Stimulated activated CD8-positive, alpha-beta memory T cell treated with anti-CD3 and anti-CD28 coated beads, Interleukin-7, amount 100 ng/mL, for 1 hour (primary cell): ENCODE measurements around the gene CDC45.
"Not testable (repeated sequence)": the region's sequence is repeated elsewhere in the genome, so short reads cannot be mapped to it uniquely, and the experiment has no call there.

Experiments used
- DNase-seq, 2 donors: peaks; one replicate each; pipeline ENCODE4 v3.0.0-alpha.2; 2020; ENCODE audit warnings: low read depth in 2 of 2

The CDC45 gene, protein sequence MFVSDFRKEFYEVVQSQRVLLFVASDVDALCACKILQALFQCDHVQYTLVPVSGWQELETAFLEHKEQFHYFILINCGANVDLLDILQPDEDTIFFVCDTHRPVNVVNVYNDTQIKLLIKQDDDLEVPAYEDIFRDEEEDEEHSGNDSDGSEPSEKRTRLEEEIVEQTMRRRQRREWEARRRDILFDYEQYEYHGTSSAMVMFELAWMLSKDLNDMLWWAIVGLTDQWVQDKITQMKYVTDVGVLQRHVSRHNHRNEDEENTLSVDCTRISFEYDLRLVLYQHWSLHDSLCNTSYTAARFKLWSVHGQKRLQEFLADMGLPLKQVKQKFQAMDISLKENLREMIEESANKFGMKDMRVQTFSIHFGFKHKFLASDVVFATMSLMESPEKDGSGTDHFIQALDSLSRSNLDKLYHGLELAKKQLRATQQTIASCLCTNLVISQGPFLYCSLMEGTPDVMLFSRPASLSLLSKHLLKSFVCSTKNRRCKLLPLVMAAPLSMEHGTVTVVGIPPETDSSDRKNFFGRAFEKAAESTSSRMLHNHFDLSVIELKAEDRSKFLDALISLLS

DNA sequence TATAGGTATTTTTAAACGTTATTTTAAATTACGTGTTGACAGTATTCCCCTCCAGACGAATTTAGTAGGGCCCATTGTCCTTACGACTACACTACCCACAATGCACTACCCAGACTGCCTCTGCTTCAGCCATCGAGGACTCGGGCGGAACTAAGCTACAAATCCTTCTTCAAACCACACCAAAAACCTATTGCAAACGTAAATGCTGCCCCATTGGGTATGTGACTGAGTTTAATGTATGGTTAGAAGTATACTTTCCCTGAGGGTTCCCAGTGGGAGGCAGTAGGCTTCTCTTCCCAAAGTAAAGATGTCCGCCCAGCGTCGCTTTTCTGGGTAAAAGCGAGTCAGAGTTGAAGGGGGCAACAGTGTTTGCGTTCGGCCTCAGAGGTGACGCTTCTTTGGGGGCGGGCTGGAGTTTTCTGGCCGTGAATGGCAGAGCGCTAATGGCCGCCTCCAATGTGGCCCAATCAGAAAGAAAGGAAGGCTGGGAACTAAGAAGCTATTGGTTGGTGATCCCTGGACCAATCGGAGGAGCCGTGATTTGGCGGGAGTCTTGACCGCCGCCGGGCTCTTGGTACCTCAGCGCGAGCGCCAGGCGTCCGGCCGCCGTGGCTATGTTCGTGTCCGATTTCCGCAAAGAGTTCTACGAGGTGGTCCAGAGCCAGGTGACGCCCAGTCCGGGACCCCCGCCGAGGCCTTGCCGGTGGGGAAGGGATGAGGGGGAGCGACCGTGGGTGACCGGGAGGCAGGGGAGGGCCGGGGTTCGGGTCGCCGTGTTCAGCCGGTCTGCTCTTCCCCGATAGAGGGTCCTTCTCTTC, at the start of gene CDC45:
TSS of gene CDC45 (plus strand) at position 566 of the 818 bp plus-strand sequence. CDS start at position 615, 49 bp downstream.
- peak; percentile 81 to 85 for DNase-seq

DNA sequence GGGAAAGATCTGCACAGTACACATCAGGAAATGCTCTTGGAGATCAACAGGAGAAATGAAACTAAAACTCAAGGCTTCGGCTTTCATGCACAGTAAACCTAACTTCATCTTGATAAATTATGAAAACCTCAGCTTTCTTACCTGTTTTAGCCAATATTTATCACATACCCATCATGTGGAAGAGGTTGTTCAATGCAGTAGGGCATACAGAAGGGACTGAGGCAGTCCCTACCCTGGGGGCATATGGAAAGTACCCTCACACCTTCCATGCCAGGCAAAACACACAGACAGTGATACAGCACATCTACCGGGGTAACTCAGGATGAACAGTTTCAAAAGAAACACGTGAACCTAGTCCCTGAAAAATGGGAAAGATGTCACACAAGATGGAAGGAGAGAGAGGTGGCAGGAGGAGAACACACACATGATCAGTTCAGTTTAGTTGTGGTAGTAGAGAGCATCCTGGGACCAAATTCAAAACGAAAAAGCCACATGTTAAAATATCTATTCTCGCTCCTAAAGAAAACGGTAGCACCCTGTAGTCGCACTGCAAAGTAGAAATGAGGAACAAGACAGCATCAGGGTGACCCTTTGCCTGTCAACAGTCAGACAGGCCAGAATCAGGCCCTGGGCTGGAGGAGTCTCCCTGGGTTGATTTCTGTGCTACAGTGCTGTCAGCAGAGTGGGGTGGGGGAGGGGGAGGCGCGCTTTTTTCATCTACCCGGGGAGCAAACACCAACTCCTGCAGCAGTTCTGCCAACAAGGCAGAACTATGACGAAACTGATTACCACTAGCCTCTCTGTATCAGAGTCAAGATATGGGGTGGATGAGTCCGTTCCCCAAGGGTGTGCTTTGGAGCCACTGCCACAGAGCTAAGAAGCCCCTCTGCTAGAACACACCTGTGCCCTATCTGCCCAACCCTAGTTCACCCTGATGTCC, 49.5 kb upstream of the CDC45 start:
- no peak for DNase-seq

DNA sequence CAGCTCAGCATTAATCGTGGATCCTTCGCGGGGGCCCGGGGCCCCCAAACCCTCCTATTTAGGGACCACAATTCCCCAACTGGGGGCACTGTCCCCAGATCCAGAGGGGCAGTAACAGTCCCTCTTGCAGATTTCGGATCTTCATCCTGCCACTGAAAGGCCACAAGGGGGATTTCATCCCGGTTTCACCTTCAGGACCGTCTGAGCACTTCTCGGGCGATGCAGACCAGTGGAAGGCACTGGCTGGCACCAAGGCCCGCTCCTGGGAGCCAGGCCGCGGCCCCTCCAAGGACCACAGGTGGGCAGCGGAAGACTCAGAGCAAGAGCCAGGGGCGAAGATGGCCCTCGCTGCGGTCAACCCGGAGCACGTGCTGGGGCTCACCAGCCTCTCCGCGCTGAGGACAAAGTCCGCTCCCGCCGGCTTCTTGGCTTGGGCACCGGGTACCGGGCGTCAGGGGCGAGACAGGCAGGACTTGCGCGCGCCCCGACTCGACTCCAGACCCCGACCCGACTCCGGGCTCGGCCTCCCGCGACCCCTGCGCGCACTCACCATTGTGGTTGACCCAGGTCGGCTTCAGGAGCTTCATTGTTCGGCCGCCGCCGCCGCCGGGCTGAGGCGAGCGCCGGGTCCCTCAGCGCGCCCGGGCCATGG, 48.7 kb upstream of the CDC45 start:
- DNase-seq: no peak

DNA sequence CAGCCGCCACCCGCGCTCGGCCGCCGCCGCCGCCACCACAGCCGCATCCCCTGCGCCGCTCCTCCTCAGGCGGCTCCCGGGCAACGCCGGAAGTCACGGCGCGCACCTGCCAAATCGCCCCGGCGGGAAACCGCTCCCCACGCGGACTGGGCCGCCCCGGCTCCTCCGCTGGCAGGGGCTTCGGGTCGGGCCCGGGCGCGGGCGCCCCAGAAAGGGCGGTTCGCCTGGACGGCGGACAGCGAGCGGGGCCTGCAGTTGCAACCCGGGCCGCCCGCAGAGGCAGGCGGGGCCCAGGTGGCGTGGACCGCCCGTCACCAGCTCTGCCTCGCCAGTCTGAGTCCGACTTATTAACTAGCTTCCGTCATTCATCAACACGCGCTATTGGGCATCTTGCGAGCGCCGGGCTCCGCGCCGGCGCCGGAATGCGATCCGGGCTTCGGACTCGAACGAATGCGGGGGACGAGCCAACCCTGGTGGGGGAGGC, 48.0 kb upstream of the CDC45 start, which contains the start of gene HIRA:
TSS of gene HIRA (minus strand) at position 85 of the 484 bp plus-strand sequence. CDS start 257 bp downstream, outside the sequence.
- DNase-seq: peak; percentile 78 to 81

DNA sequence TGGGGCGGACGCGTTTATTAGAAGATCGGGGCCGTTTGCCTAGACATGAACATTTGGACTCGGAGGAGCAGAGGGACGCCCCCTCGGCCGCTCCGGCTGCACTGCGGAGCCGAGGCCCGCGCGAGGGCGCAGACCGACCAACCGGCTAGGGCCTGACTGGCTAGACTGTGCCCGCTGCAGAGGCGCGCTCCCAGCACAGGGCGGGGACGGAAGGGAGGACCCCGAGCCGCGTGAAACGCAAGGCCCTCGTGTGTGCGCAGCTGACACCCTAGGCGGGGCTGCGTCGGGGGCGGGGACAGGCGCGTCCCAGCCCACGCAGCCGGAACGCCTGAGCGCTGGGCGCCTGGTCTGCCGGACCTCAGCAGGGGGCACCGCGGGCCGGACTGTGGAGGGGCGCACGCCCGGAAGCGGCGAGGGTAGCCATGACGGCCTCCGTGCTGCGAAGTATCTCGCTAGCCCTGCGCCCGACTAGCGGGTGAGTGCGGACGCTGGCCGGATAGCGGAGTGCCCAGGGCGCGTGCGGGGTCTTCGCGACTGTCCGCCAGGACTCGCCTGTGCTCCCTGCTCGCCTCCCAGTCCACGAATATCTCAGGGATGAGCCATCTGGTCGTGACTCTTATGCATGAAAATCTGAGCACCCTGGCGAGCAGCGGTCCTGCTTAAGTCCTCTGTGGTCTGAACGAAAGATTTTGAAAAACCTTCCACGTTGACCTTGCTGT, 47.4 kb upstream of the CDC45 start, which contains the start of gene MRPL40:
TSS of gene MRPL40 (plus strand) at position 413 of the 719 bp plus-strand sequence. CDS start at position 423, 10 bp downstream.
- peak; percentile 65 to 74 for DNase-seq

DNA sequence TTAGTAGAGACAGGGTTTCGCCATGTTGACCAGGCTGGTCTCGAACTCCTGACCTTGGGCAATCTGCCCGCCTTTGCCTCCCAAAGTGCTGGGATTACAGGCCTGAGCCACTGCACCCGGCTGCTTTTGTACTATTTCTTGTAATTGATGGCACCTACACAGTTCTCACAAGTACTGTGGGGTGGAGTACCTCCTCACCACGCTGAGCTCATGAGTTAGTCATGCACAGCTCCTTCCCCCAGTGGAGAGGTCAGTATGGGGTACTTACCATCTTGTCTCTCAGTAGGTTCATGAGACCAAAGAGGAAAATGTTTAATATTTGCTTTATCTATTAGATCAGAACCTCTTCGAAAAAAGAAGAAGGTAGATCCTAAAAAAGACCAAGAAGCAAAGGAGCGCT, 45.3 kb upstream of the CDC45 start:
- DNase-seq: no peak

DNA sequence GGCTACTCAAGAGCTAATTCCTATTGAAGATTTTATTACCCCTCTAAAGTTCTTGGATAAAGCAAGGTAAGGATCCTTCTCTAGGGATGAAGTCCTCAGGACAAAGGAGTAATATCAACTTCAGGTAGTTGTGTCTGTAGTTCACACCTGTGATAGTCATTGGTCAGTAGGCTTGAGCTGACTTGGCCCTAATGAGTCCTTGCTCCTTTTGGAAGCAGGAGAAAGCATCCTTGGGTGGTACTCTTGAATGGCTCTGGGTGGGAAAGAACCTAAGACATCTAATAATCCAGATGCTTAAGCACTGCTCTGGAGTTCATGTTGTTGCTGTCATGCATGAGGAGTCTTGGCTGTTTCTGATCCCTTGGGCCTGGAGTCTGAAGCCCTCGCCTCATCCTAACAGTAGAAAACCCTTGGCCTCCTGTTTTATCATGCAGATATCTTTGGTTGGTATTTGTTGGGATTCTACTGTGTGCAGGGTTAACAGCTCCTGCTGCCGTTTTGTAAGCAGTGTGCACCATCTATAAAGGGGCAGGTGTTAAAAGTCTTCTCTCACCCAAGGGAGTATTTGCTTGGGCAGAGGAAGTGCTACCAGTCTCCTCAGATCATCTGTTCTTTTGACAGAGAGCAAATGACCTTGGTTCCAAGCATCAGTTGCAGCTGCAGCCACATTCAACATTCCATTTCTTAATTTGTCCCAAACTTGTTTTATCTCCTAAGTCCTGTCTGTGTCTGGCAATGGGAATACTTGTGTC, 44.7 kb upstream of the CDC45 start:
- DNase-seq: no peak

DNA sequence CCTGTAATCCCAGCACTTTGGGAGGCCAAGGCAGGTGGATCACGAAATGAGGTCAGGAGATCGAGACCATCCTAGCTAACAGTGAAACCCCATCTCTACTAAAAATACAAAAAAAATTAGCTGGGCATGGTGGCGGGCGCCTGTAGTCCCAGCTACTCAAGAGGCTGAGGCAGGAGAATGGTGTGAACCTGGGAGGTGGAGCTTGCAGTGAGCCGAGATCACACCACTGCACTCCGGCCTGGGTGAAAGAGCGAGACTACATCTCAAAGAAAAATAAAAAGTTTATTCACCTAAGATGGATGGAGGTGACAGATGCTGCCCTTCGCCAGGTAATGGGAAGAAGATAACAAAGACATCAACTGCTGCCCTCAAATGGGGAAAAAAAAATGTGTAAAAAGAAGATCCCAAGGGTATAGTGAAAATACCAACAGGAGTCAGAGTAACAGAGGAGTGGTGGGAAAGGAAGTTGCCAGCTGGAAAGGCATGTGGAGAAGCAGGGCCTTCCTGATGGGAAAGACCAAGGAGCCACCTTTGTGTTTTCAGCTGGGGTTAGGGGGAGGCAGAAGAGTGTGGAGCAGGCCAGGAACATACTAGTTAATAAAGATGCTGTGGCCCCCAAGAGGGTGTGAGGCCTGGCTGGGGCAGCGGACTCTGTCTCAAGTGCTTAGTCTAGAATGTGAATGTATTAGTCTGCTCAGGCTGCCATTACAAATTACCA, 43.1 kb upstream of the CDC45 start:
- DNase-seq: not testable (repeated sequence)

DNA sequence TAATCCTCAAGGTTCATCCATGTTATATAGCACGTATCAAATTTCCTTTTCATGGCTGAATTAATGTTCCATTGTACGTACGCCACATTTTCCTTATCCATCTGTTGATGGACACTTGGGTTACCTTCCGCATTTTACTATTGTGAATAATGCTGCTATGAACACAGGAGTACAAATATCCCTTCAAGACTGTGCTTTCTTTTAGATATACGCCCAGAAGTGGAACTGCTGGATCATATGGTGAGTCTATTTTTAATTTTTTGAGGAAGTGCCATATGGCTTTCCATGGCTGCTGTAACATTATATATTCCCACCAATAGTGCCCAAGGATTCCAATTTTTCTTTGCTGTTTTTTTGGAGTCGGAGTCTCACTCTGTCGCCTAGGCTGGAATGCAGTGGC, 41.4 kb upstream of the CDC45 start:
- DNase-seq: no peak

DNA sequence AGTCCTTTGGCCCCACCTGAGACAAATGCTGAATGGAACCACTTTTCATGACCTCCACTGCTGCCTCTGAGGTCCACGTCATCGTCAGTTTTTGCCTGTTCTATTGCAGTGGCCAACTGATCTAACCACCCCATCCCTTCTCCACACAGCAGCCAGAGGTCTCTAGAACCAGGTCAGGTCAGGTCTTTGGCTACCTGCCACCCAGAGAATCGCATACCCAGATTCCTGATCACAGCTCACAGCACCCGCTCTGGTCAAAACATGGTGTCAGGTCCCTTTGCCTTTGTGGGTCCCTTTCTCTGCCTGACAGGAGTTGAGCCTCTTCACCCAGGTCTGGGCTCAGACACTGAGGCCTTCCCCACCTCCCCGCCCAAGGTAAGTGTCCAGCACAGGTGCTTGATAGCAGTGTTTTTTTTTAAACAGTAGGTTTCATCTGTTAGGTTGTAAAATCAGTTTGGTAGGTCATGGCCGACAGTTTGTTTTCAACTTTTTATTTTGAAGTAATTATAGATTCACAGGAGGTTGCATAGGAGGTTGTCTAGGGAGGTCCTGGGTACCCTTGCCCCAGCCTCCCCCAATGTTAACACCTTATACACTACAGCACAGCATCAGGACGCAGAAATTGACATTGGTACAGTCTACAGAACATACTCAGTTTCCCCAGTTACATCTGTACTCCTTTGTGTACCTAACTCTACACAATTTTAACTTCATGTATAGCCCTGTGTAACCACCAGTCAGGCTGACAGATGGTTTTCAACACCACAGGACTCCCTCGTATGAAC, 39.1 kb upstream of the CDC45 start:
- DNase-seq: no peak

DNA sequence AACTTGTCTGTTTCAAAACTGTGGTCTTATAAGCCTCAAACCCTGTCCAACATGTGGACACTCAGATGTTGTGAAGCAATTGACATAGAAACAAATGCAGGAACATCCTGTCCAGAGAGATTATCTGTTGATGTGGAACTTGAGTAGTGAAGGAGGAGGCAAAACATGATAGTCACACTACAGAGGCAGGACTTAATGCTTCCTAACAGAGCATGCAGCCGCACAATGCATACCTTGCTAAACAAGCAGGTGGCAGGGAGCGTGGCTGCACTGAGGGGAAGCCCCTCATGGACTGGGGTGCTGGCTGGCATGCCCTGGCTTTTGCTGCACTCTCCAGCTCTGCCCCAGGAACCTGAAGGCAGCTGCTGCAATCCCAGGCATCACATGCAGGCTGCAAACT, 37.6 kb upstream of the CDC45 start:
- no peak for DNase-seq

DNA sequence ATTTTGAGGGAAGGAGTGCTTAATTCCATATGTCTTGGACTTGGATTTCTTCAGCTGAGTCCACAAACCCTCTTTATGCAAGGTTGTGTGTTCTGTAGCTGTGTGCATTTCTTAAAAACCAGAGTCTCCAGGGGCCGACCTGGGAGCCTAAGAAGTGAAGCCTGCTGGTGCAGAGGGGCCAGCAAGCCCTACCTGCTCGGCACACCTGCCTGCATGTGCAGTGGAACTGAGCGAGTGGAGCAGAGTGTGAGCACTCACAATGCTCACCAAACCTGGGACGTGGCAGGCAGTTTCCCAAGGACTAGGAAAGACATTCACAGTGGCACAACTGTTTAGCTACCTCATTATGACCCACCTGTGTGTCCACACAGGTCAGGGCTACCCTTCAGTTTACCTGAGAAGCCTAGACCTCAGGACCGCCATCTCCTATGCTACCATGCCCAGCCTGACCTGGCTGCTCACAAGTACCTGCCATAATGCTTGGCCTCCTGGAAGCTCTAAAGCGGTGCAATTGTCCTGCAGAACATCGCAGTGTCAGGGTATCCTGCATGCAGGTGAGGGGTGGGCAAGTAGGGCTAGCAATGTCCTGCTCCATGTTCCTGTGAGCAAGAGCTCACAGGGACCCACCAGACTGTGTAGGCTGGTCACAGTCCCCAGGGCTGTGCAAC, 36.0 kb upstream of the CDC45 start:
- DNase-seq: no peak

DNA sequence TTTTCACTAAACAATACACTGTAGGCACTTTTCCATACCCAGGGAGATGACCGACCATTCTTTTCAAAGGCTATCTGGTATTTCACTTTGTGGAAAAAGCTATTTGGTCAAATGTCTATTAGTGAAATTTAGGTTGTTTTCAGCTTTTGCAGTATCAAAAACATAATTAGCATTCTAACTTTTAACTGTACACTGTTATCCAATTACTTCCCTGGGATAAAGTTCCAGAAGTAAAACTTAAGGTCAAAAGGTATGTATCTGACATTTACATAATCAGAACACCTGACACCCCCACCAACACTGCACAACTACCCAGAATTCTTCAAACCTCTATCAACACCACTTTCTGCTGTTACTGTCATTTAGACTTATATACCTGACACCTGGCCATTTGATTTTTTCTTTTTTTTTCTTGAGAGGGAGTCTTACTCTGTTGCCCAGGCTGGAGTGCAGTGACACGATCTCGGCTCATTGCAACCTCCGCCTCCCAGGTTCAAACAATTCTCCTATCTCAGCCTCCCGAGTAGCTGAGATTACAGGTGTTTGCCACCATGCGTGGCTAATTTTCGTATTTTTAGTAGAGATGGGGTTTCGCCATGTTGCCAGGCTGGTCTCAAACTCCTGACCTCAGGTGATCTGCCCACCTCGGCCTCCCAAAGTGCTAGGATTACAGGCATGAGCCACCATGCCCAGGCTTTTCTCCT, 34.3 kb upstream of the CDC45 start:
- DNase-seq: not testable (repeated sequence)

DNA sequence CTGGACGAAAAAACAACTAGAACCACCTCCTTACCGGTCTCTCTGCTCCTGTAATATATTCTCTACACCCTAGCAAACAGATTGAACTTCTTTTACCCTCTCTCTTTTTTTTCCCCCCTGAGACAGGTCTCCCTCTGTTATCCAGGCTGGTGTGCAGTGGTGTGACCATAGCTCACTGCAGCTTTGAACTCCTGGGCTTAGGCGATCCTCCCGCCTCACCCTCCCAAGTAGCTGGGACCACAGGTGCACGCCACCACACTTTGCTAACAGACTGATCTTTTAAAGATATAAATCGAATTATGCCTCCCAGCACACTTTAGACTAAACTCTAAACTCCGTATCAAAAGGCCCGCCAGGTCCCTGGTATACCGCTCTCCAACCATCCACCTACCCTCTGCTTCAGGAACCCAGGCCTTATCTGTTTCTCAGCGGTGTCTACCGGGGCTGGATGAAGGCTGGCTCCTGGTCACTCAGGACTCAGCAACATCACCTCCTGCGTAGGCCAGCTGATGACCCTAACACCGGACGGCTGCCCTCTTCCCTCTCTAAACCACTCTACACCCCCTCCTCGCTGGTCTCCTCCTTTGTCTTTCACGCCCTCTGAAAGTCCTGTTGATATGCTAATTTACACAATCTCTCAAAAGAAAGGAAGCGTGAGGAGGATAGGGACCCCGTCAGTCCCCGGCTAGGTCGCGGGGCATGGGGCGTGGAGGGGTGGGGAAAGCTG, 33.0 kb upstream of the CDC45 start:
- no peak for DNase-seq

DNA sequence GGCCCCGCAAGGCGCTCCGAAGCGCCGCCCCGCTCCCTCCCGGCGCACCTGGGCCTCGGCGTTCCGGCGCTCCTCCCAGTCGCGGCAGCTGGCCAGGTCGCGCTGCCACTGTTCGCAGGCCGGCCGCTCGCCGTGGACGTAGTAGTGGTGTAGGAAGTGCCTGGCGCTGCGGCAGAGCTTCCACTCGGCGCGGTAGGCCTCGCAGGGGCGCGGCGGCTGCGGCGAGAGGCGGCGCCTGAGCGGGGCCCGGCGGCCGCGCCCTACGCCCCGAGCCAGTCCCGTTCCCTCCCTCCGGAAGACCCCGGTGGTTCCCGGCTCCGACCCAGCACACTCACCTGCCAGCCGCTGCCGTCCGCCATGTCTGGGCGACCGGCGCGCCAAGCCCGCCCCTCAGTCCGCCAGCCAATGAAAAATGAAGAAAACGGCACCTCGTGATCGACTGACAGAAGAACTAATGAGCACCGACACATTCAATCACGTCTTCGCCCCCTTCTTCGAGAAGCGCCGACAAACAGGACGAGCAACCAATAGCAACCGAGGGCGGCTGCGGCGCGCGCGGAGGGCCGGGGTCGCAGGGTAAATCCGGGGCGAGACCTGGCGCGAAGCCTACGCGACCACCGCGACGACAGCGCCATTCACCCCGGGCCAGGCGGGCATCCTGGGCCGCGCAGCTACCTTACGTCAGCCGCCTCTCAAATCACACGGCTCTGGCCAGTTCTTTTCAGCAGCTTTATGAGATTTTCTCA, 32.2 kb upstream of the CDC45 start, which contains the start of gene C22orf39:
TSS of gene C22orf39 (minus strand) at position 382 of the 746 bp plus-strand sequence. CDS start at position 359, 23 bp downstream.
- peak; percentile 73 to 77 for DNase-seq
